Bronchial smooth muscle cell (primary cell): Measurements from ENCODE around the gene CTXND2. TPM values are rescaled to one million over a fixed set of nuclear protein-coding genes. Genes with fewer than 3 reads are reported as not detected.

Source experiments
- total RNA-seq: library from RNA; depleted of rRNA; stranded (reverse); fragments of >200 nt; gene quantifications from 2 replicates; pipeline ENCODE4 v1.2.1, GENCODE V29; 2014

The CTXND2 gene
- total RNA-seq: 0.16 TPM in 1 of 2 replicates, not detected in the other

GRCh38 chr1:150887018-150887417 is at the start of gene CTXND2:
Gene CTXND2, plus strand, starts transcription at chr1:150887136. Its CDS starts 25,179 bp downstream, at chr1:150912315.

GRCh38 chr1:150926097-150926741 is 39.3 kb downstream of the CTXND2 start, which contains the start of gene SETDB1:
Gene SETDB1, plus strand, starts transcription at chr1:150926363. Its CDS starts 1,352 bp downstream, at chr1:150927715.

Other genes with a start within 250 kb of the CTXND2 start
- gene GOLPH3L, start 190.0 kb upstream of the CTXND2 start, total RNA-seq: 6.5 and 11.7 TPM in 2 replicates
- gene HORMAD1, start 166.2 kb upstream of the CTXND2 start, total RNA-seq: 0.16 TPM in 1 of 2 replicates, not detected in the other
- gene CTSS, start 121.4 kb upstream of the CTXND2 start, total RNA-seq: 4.0 and 9.0 TPM in 2 replicates
- gene CTSK, start 78.9 kb upstream of the CTXND2 start, total RNA-seq: 176 and 280 TPM in 2 replicates
- 32.4 and 33.3 TPM in 2 replicates for gene ARNT, start 10.5 kb upstream of the CTXND2 start, total RNA-seq
- gene SETDB1, start 39.2 kb downstream of the CTXND2 start, total RNA-seq: 25.7 and 33.0 TPM in 2 replicates
- gene CERS2, start 87.7 kb downstream of the CTXND2 start, total RNA-seq: 86.2 and 93.6 TPM in 2 replicates
- 0.63 TPM in 1 of 2 replicates, not detected in the other for gene ANXA9, start 95.2 kb downstream of the CTXND2 start, total RNA-seq
- 11.3 and 21.5 TPM in 2 replicates for gene MINDY1, start 119.8 kb downstream of the CTXND2 start, total RNA-seq
- gene PRUNE1, start 121.3 kb downstream of the CTXND2 start, total RNA-seq: 3.2 and 5.5 TPM in 2 replicates
- 0.16 and 0.26 TPM in 2 replicates for gene BNIPL, start 149.4 kb downstream of the CTXND2 start, total RNA-seq
- 1.0 and 1.4 TPM in 2 replicates for gene C1orf56, start 160.6 kb downstream of the CTXND2 start, total RNA-seq
- gene CDC42SE1, start 172.5 kb downstream of the CTXND2 start, total RNA-seq: 23.6 and 24.7 TPM in 2 replicates
- gene MLLT11, start 173.3 kb downstream of the CTXND2 start, total RNA-seq: 1.5 and 2.7 TPM in 2 replicates
- 15.3 and 28.5 TPM in 2 replicates for gene GABPB2, start 183.6 kb downstream of the CTXND2 start, total RNA-seq